GM19463 (cell line): ENCODE measurements around the gene EHD4.

Source experiments
- ATAC-seq: cut with Tn5 transposase; IDR thresholded peaks from one replicate; pipeline ENCODE4 v1.9.1; 2021; ENCODE audit warnings: mild to moderate bottlenecking, moderate library complexity; ENCODE audit not compliant: unreplicated experiment

Gene EHD4

DNA sequence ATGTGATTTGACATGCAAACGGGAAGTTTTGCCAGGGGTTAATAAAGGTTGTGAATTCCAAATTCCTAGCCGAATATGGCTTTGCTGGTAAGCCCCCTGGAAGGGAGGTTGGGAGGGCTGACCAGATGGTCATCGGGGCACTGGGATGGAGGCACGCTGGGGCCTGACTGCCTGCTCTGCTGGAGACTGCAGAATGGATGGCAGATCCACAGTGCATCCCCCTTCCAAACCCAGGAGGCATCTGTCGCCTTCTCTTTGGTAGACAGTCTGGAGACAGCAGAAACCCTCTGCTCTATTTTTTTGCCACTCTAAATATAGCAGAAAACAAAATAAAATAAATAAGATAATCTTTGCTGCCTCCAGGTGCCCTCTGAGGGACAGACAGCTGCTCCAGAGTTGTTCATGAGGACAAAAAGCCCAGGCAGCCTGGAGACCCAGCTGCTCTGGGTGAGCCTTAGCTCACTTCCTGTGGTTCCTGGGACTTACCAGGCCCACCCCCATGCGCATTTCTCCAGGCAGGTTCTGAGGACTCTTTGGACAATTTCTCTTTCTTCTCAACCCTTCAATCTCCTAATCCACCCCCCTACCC is 72.4 kb downstream of the EHD4 start:
- ATAC-seq = no peak

DNA sequence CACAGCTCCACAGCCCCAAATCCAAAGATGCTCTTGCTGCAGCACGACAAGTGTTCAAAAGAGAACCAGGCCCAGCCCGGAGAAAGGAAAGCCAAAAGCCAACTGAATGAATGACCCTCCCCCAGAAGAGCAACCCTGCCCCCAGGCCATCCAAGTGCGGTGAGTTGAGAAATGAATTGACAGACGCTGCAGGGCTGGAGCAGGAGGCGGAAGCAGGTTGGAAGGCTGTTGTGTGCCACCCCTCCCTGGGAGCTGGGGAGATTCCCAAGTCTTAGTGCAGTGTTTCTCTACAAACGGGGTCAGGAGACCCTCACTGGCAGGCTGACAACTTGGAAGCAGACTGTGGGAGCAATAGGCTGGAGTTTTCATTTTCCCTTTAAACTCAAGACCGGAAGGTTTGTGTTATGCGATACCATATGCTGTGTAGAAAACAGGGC is 75.0 kb downstream of the EHD4 start:
- ATAC-seq = no peak

DNA sequence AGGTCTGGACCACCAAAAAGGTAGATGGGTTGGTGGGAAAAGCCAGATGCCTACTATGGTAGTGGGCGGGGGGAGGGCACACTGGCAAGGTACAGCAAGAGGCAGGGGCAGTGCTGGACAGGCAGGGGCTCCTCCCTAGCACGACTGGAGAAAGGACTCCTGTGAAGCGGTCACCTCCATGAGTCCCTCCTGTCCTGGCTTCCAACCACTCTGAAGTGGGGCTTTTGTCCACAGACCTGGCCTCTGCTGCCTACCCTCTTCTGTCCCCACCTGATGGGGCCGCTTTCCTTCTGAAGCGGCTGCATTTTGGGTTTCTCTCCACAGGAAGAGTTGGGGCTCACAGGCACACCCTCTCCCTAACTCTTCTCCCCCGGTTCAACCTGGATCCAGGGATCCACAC is 75.8 kb downstream of the EHD4 start:
- no peak for ATAC-seq

- ATAC-seq = no peak
Observed at GRCh38 chr15:41895957-41896356, 76.4 kb downstream of the EHD4 start.

GRCh38 chr15:41895491-41895890 is 76.9 kb downstream of the EHD4 start:
- no peak for ATAC-seq

- ATAC-seq = peak; percentile 98
Observed at GRCh38 chr15:41894791-41895463, 77.4 kb downstream of the EHD4 start.

DNA sequence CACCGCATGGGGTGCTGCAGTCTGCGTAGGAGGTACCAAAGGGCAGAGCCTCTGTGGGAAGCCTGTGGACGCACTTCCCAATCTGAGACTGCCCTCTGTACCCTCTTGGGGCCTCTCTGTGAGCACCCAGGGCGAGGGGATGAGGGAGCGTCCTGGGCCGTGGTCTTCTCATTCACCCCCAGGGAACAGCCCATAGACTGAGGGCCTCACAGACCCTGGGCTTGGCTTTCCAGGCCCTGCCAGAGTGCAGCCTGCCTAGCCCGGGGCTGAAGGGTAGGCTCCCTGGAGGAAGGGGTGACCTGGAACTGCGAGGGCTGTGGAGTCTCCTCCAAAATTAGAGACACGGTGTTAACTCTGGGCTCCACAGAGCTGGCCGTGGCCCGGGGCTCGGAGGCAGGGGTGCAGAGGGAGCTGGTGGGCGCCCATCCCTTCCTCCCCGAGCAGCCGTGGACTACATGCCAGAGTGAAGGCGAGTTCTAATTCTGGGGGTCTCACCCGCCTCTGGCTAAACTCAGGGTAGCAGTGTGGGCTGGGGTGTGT is 78.0 kb downstream of the EHD4 start:
- no peak for ATAC-seq

- no peak for ATAC-seq
Observed at GRCh38 chr15:41893422-41894250, 78.7 kb downstream of the EHD4 start, which contains the start of gene SPTBN5. SPTBN5 (minus strand) TSS chr15:41894053; CDS start chr15:41893497, 556 bp downstream.

DNA sequence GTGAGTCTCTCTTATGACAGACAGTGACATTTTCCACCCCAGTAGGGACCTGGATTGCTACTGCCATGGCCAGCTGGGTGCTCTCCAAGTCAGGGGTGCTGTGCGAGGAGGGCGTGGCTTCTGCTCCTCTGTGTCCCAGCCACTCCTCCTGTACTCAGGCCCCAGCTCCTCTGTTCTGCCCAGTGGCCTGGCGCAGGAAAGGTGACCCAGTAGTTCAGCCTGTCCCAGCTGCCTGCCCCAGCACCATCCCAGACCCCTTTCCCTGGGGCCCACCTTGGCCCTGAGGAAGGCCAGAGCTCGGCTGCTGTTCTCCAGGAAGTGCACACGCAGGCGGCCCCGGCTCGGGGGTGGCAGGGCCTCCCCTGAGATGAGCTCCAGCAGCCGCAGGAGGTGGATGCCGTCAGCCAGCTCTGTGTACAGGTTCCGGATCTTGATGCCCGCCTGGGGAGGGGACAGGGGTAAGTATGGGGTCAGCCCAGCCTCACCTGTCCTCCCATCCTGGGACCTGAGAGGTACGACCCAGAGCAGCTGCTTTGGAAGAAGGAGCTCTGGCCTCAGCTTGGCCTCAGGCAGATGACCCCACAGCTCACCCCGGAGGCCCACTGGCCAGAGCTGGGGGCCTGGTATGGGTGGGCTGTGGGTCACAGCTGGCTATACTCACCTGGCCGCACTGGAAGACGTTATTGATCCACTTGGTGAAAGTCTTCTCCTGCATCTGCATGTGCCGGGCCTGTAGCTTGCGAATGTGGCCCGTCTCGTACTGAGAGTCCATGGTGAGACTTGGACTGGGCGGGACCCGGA is 79.5 kb downstream of the EHD4 start:
- no peak for ATAC-seq

GRCh38 chr15:41891946-41892345 is 80.4 kb downstream of the EHD4 start:
- no peak for ATAC-seq

DNA sequence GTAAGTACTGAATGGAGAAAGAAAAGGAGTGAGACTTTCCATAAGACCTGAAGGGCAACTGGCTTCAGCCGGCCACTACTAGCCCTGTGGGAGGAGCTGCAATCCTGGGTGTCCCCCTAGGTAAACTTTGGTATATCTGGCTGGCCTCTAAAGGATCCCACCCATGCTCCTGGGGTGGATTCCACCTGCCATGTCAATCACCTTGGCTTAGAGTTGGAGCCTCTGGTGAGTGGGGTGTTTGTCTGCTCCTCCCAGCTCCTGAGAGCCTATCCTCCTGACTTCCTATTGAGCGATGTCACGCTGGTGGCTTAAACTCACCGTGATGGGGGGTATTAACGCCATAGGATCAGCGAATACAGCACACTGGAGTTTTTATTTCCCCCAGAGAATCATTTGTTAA is 81.1 kb downstream of the EHD4 start:
- ATAC-seq = no peak

DNA sequence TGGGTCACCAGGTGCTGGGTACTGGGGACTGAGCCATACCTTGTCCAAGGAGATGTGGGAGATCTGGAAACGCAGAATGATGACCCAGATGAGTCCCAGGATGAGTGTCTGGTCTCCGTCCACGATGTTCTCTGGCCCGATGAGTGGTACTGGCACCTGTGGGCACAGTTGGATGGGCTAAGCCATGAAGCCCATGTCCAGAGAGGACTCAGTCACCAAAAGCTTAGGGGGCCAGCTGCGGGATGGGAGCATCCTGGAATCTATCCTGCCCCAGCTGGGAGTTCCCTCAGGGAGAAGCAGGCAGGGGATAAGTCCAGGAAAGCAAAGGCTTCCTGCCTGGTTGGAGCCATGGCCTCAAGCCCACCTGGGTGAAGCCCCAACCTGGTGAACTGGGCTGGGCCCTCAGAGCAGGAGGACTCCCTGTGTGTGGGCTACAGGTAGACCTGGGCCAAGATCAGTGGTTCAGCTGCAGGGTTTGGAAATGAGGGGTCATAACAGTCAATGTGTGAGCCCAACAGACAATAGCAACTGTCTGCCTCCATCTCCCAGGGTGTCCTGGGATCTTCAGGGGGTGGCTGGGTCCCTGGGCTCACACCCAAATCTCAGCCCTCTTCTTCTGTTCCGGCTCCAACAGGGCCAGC is 82.2 kb downstream of the EHD4 start:
- ATAC-seq = no peak

- no peak for ATAC-seq
Observed at GRCh38 chr15:41888662-41889253, 83.6 kb downstream of the EHD4 start.

GRCh38 chr15:41887893-41888292 is 84.5 kb downstream of the EHD4 start:
- ATAC-seq = no peak

- ATAC-seq = no peak
Observed at GRCh38 chr15:41887161-41887560, 85.2 kb downstream of the EHD4 start.

DNA sequence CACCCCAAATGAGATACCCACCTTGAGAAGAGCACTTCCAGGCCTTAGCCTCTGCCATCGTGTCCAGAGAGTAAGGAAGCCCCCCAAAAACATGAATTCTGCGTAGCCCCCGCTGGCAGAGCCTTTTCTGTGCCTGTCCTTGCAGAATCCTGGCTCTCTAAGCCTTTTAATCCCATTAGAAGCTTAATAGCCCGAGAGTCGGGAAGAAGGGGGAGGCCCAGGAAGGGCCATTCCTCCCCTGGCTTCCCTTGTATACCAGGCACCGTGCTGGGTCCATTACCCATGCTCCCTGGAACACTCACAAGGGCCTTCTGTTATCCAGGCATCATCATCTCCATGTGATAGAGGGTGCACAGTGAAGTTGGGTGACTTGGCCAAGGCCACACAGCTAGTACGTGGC is 85.6 kb downstream of the EHD4 start:
- ATAC-seq = no peak

- no peak for ATAC-seq
Observed at GRCh38 chr15:41885841-41886240, 86.5 kb downstream of the EHD4 start.

DNA sequence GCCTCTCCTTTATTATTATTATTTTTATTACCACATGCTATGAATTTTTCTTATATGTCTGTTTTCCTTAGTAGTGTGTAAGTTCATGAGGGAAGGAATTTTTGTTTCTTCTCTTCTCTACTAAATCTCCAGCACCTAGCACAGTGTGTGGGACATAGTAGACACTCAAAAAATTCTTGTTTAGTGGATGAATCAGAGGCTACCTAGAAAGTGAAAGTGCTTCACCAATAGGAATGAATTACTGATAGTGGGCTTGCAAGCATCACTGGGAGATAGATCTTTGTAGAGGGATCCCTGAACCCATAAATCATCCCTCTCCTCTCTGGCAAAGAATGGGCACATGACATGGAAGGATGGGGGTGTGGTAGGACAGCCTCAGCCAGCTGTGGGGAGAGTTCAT is 87.0 kb downstream of the EHD4 start:
- ATAC-seq = no peak

- no peak for ATAC-seq
Observed at GRCh38 chr15:41884458-41884857, 87.9 kb downstream of the EHD4 start.

GRCh38 chr15:41883484-41883825 is 88.9 kb downstream of the EHD4 start:
- no peak for ATAC-seq
